Transverse colon (tissue), 4 donors: Measurements from ENCODE around the gene AFAP1L2.

ENCODE experiments used
- POLR2AphosphoS5 ChIP-seq, 3 donors: sonication (generic); formaldehyde crosslinking; IDR thresholded peaks; one replicate each; pipeline ENCODE4 v1.6.1; 2016; ENCODE audit warnings: antibody characterized with exemption in 3 of 3
- TF ChIP-seq, protein P1 (sequence below), 5 experiments: fragments of 200-600 bp in 3 of 5; fragments of 450-650 bp in 2 of 5; sonication (generic) in 3 of 5; IDR thresholded peaks; 1 replicate in 2 of 5; 2 replicates in 3 of 5; pipeline ENCODE4 v1.5.1; 2016 to 2017; ENCODE audit warnings: antibody characterized with exemption in 5 of 5, inconsistent platforms in 3 of 5, mild to moderate bottlenecking in 2 of 5, moderate library complexity in 1 of 5

DNA sequence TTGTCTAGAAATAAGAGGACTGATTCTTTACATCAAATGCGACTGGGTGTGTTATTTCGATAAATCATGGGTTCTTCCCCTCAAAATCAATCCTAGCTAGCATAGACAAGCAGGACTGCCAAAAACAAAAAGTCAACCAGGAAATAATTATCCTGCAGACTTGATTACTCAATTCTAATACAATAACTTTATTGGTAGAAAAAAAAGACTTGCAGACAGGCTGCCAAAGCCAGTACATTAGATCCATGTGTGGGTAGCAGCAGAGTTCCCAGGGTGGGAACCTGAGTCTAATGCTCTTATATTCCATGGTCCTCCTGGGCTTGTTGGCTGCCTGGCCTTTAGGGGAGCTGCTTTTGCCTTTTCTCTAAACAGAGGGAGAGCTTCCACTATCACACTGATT lies 7.8 kb downstream of the AFAP1L2 start:
- TF ChIP-seq, protein P1, sequence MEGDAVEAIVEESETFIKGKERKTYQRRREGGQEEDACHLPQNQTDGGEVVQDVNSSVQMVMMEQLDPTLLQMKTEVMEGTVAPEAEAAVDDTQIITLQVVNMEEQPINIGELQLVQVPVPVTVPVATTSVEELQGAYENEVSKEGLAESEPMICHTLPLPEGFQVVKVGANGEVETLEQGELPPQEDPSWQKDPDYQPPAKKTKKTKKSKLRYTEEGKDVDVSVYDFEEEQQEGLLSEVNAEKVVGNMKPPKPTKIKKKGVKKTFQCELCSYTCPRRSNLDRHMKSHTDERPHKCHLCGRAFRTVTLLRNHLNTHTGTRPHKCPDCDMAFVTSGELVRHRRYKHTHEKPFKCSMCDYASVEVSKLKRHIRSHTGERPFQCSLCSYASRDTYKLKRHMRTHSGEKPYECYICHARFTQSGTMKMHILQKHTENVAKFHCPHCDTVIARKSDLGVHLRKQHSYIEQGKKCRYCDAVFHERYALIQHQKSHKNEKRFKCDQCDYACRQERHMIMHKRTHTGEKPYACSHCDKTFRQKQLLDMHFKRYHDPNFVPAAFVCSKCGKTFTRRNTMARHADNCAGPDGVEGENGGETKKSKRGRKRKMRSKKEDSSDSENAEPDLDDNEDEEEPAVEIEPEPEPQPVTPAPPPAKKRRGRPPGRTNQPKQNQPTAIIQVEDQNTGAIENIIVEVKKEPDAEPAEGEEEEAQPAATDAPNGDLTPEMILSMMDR (IDR thresholded peaks at IDR 0.05) = no peak
- TF ChIP-seq POLR2AphosphoS5 (IDR thresholded peaks at IDR 0.05) = no peak
